Activated CD4-positive, alpha-beta T cell treated with anti-CD3 and anti-CD28 coated beads, Interleukin-2, Interleukin-6, amounts not matched to agents 100 ng/mL and 50 ng/mL, durations not matched to agents 16 hours and 8 hours (primary cell): ENCODE measurements around the gene SLC5A2.

Experiments
- DNase-seq: peaks from one replicate; pipeline ENCODE4 v3.0.0-alpha.2; 2020

Gene SLC5A2

GRCh38 chr16:31460582-31461002 lies 22.3 kb upstream of the SLC5A2 start:
- DNase-seq: peak; percentile 39

DNA sequence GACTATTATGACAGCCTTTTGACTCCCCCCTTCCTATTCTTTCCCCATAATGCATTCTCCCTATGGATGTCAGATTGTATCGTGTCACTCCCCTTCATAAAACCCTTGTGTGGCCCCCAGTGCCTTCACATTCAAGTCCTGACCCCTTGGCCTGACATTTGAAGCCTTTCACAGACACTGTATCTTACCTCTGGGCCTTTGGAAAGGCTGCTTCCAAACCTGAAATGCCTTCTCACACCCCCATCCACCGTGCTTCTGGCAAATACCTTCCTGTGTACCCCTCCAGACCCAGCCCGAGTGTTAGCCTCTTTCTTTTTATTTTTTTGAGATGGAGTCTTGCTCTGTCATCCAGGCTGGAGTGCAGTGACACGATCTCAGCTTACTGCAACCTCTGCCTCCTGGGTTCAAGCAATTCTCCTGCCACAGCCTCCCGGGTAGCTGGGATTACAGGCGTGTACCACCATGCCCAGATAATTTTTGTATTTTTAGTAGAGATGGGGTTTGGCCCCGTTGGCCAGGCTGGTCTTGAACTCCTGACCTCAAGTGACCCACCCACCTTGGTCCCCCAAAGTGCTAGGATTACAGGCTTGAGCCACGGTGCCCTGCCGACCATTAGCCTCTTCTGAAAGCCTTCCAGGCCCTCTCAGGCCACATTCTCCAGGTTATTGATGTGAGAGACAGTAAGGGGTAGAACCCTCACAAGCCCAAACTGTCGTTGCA lies 21.6 kb upstream of the SLC5A2 start:
- DNase-seq: no peak

- DNase-seq: no peak
These were observed 20.8 kb upstream of the SLC5A2 start for GRCh38 chr16:31461921-31462804.

- no peak for DNase-seq
These were observed 18.6 kb upstream of the SLC5A2 start for GRCh38 chr16:31464348-31464769.

DNA sequence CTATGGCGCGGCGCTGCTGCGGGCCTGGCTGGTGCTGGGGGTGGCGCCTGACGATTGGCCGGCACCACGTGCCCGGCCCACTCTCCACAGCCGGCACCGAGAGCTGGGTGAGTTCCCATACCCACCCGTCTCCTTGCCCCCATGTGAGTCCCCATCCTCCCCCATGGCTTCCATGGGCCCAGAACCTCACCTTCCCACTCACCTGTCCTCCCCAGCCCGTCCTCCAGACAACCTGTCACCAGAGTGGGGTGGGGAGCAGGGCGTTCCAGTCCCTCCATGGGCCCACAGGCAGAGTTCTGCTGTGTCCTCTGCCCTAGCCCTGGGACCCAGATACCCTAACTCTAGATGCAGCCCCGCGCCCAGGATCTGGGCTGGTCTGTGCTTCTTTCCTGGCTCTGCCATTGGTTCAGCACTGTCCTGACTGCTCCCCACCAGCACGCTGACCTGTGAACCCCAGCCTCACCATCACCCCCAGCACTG lies 18.1 kb upstream of the SLC5A2 start:
- DNase-seq: no peak

DNA sequence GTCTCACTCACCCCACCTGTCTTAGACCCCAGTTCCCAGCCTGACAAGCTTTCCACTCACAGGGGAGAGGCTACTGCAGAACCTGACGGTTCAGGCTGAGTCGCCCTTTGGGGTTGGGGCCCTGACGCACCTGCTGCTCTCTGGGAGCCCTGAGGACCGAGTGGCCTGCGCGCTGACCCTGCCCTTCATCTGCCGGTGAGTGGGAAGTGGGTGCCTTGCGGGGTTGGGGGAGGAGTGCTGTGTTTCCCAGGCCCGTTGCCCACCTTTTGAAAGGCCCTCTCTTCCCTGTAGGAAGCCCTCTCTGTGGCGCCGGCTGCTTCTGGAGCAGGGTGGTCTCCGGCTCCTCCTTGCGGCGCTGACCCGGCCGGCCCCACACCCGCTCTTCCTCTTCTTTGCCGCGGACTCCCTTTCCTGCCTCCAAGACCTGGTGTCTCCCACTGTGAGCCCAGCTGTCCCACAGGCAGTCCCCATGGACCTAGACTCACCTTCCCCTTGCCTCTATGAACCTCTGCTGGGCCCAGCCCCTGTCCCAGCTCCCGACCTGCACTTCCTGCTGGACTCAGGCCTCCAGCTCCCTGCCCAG lies 17.0 kb upstream of the SLC5A2 start:
- no peak for DNase-seq

DNA sequence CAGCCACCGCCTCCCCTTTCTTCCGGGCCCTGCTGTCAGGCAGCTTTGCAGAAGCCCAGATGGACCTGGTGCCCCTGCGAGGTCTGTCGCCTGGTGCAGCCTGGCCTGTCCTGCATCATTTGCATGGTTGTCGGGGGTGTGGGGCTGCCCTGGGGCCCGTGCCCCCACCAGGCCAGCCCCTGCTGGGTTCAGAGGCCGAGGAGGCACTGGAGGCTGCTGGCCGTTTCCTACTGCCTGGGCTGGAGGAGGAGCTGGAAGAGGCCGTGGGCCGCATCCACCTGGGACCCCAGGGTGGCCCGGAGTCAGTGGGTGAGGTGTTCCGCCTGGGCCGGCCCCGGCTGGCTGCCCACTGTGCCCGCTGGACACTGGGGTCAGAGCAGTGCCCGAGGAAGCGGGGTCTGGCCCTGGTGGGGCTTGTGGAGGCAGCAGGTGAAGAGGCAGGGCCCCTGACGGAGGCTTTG lies 16.5 kb upstream of the SLC5A2 start:
- no peak for DNase-seq

DNA sequence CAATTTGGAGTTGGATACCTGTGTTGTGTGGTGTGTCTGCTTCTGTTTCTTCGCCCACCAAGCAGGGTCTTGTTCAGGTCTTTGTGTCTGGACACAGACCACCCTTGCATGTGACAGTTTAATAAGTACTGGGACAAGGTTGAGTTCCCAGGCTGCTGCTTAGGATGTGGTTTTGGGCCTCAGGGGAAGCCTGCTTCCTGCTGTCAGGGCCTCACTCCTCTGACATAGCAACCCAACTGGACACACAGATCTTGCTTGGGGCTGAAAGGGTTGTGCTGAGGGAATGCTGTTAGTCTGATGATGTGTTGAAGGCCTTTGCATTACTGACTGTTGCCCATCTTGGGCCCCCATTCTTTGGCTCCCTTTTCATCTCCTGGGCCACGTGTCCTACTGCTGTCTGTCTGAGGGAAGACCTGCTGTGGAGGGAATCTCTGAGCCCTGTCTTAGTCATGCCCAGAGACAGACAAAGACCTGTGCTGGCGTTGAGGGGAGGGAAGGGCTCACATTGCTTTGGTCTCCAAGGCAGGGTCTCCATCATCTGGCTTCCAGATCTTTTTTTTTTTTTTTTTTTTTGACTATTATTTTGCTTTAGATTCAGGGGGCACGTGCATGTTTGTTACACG lies 15.7 kb upstream of the SLC5A2 start:
- DNase-seq: peak; percentile 15

DNA sequence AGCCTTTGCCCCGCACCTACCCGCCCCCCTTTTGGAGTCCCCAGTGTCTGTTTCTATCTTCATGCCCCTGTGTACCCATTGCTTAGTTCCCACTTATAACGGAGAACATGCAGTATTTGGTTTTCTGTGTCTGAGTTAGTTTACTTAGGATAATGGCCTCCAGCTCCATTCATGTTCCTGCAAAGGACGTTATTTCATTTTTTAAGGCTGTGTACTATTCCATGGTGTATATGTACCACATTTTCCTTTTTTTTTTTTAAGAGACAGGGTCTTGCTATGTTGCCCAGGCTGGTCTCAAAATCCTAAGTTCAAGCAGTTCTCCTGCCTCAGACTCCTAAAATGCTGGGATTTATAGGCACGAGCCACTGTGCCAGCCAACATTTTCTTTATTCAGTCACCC lies 15.1 kb upstream of the SLC5A2 start:
- DNase-seq: no peak

- DNase-seq: no peak
These were observed 12.3 kb upstream of the SLC5A2 start for GRCh38 chr16:31470615-31471014.

DNA sequence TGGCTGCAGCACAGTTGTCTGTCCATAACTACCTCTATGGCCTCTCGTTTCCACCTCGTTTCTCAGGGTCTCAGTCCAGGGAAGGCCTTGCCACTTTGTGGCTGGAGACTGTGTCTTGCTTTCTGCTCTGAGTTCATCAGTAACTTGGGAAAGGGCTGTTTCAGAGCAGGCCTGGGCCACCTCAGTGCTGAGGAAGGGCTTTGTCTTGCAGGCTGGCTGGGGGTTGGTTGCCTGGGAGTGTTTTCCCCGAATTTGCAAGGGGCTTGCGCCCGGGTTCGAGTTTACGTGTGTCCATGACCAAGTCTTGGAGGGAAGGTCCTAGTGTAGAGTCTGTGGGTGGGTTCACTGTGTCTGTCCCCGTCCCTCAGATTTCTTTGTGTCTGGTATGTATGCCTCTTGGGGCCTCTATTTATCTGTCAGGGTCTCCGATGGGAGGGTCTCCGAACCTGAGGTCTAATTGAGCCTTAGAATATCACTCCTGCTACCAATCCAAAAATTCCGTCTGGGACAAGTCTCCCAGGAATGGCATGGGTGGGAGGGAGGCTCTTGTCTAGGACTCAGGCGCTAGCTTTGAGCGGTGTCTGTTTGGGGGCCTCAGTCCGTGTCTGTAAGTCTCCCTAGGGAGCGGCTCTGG lies 11.6 kb upstream of the SLC5A2 start:
- no peak for DNase-seq

DNA sequence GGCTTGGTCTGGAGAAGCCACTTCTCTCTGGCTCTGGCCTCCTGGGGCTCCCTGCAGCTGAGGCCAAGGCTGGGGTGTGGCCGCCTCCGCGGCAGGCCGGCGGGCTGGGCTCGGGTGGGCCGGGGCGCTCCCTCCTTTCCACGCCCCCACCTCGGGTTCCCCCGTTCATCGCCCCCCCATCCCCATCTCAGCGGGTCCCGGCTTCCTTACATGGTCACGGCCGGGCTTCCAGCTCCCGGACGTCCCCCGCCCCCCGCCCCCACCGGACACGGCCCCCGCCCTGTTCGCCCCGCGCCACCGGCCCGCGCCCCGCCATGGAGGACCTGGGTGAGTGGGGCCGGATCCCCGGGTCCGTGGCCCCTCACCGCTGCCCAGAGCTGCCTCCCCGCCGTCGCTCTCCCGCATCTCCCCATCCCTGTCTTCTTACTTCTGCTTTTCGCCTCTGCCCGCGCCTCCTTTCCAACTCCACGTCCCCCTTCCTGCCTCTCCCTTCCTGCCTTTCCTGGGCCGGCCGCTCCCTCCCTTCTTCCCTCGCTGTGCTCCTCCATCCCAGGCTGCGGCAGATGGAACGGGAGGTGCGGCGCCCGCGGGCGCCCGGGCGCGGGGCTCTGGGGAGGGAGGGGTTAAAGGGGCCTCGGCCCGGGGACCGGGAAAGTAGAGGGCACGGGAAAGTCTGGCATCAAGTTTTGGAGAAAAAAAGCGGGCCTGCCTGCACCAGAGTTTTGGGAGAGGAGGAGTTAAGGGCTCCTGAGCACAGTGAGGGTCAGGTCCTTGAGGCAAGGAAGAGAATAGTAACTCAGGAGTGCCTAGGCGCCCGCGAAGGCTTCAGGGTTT lies 10.8 kb upstream of the SLC5A2 start, which contains the start of gene TGFB1I1:
TGFB1I1 (plus strand) TSS at position 278 of the 834 bp plus-strand sequence; CDS start at position 315, 37 bp downstream.
- DNase-seq: no peak

- DNase-seq: peak; percentile 46
These were observed 10.2 kb upstream of the SLC5A2 start for GRCh38 chr16:31472709-31473203.

- DNase-seq: no peak
These were observed 9.5 kb upstream of the SLC5A2 start for GRCh38 chr16:31473264-31473984.

DNA sequence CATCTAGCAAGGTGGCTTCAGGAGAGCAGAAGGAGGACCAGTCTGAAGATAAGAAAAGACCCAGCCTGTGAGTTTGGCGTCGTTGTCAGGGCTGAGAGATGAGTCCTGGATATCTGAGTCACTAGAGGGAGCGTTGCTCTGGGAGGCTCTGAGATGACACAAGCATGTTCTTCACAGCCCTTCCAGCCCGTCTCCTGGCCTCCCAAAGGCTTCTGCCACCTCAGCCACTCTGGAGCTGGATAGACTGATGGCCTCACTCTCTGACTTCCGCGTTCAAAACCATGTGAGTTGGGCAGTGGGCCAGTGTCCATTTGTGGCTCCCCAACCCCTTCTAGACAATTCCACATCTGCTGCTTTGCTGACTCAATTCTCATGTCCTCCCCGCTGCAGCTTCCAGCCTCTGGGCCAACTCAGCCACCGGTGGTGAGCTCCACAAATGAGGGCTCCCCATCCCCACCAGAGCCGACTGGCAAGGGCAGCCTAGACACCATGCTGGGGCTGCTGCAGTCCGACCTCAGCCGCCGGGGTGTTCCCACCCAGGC lies 8.7 kb upstream of the SLC5A2 start:
- no peak for DNase-seq

GRCh38 chr16:31474773-31475738 lies 7.9 kb upstream of the SLC5A2 start:
- DNase-seq: no peak

DNA sequence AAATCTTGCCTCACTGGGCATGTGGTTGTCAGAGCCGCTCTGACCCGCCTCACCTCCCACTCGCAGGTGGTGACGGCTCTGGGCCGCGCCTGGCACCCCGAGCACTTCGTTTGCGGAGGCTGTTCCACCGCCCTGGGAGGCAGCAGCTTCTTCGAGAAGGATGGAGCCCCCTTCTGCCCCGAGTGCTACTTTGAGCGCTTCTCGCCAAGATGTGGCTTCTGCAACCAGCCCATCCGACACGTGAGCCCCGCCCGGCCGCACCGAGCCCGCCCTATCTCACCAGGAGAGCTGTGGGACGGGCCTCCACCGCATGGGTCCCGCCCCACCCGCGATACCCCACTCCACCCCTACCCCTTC lies 7.0 kb upstream of the SLC5A2 start:
- no peak for DNase-seq

GRCh38 chr16:31476303-31477219 lies 6.4 kb upstream of the SLC5A2 start:
- peak; percentile 88 for DNase-seq
